Measurements from ENCODE around the gene NR3C2.
"Not testable (repeated sequence)": the region's sequence is repeated elsewhere in the genome, so short reads cannot be mapped to it uniquely, and the experiment has no call there.

Gene NR3C2

DNA sequence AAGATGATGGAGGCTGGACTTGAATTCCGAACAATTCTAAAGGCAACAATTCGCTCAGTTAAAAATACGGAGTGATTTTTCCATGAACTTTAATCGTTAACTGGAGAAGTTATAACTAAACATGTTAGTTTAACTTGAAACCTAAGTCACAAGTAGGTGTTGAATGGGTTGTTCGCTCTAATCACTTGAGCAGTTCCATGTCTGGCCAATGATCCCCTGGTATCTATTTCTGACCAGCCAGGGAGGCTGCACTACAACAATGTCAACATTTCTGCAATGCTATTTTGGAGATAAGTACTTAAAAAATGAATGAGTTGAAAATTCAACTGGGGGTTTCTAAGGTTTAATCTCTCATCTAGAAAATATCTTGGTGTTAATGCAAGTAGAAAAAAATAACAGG, 112.5 kb downstream of the NR3C2 start:
- TF ChIP-seq ZFP30 (CRISPR knock-in tag; IDR thresholded peaks at IDR 0.05), result no peak
- TF ChIP-seq TSHZ2 (CRISPR knock-in tag; IDR thresholded peaks at IDR 0.05), result no peak
- no peak for TF ChIP-seq SNAI2 (CRISPR knock-in tag; IDR thresholded peaks at IDR 0.05)
- no peak for TF ChIP-seq RARB (CRISPR knock-in tag; IDR thresholded peaks at IDR 0.05)
- ATAC-seq, result no peak

- no peak for TF ChIP-seq PPARA (CRISPR knock-in tag; IDR thresholded peaks at IDR 0.05; ENCODE audit: borderline replicate concordance)
- no peak for TF ChIP-seq ZC3H10 (CRISPR knock-in tag; IDR thresholded peaks at IDR 0.05)
- TF ChIP-seq ZNF70 (CRISPR knock-in tag; IDR thresholded peaks at IDR 0.05), result no peak
- no peak for TF ChIP-seq BACH2 (CRISPR knock-in tag; IDR thresholded peaks at IDR 0.05; ENCODE audit: borderline replicate concordance)
- TF ChIP-seq TCF4 (CRISPR knock-in tag; IDR thresholded peaks at IDR 0.05; ENCODE audit: borderline replicate concordance), result no peak
- no peak for TF ChIP-seq CSDC2 (CRISPR knock-in tag; IDR thresholded peaks at IDR 0.05)
- TF ChIP-seq RARB (CRISPR knock-in tag; IDR thresholded peaks at IDR 0.05), result no peak
- TF ChIP-seq ISL1 (CRISPR knock-in tag; IDR thresholded peaks at IDR 0.05), result no peak
- no peak for TF ChIP-seq POU6F1 (CRISPR knock-in tag; IDR thresholded peaks at IDR 0.05; ENCODE audit: borderline replicate concordance, low read depth)
- TF ChIP-seq SNAI2 (CRISPR knock-in tag; IDR thresholded peaks at IDR 0.05), result no peak
- no peak for TF ChIP-seq ZNF8 (CRISPR knock-in tag; IDR thresholded peaks at IDR 0.05)
- TF ChIP-seq TOX (CRISPR knock-in tag; IDR thresholded peaks at IDR 0.05; ENCODE audit: borderline replicate concordance), result no peak
- no peak for TF ChIP-seq GLIS3 (CRISPR knock-in tag; IDR thresholded peaks at IDR 0.05)
- no peak for TF ChIP-seq PATZ1 (CRISPR knock-in tag; IDR thresholded peaks at IDR 0.05; ENCODE audit: borderline replicate concordance)
- no peak for TF ChIP-seq ZNF565 (CRISPR knock-in tag; conservative IDR thresholded peaks at IDR 0.05; ENCODE audit: low read depth)
- no peak for ATAC-seq
Measured at GRCh38 chr4:148327683-148328082, 114.5 kb downstream of the NR3C2 start.

- not testable (repeated sequence) for ATAC-seq
Measured at GRCh38 chr4:148323316-148323715, 118.9 kb downstream of the NR3C2 start.

DNA sequence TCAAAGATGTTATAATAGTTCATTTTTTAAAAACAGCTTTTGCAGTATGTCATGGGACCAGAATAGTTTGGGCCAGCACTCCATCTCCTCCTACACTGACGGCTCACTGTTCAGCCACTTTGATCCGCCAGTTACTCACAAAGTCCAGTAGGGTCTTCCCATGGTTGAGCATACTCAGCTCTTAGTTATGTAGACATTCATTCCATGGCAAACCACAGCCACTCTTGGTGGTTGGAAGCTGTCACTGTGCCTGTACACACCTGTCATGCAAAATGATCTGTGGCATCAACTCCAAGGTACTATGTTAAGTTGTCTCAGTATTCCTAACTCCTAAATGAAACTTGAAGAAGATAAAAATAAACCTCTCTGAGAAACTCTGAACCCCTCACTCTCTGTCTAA, 127.2 kb downstream of the NR3C2 start:
- TF ChIP-seq ISL1 (CRISPR knock-in tag; IDR thresholded peaks at IDR 0.05), result no peak
- TF ChIP-seq ZC3H10 (CRISPR knock-in tag; IDR thresholded peaks at IDR 0.05), result no peak
- TF ChIP-seq CSRNP3 (CRISPR knock-in tag; IDR thresholded peaks at IDR 0.05), result no peak
- no peak for TF ChIP-seq PPARA (CRISPR knock-in tag; IDR thresholded peaks at IDR 0.05; ENCODE audit: borderline replicate concordance)
- TF ChIP-seq CREB5 (CRISPR knock-in tag; IDR thresholded peaks at IDR 0.05; ENCODE audit: low read depth), result no peak
- TF ChIP-seq GLIS3 (CRISPR knock-in tag; IDR thresholded peaks at IDR 0.05), result no peak
- no peak for TF ChIP-seq TOX (CRISPR knock-in tag; IDR thresholded peaks at IDR 0.05; ENCODE audit: borderline replicate concordance)
- no peak for TF ChIP-seq CSDC2 (CRISPR knock-in tag; IDR thresholded peaks at IDR 0.05)
- no peak for TF ChIP-seq ARNTL (CRISPR knock-in tag; IDR thresholded peaks at IDR 0.05; ENCODE audit: borderline replicate concordance, low read depth)
- no peak for TF ChIP-seq RARB (CRISPR knock-in tag; IDR thresholded peaks at IDR 0.05)
- no peak; the same call in 2 of the 3 replicates for ATAC-seq
